Stimulated activated CD4-positive, alpha-beta T cell treated with anti-CD3 and anti-CD28 coated beads, Interleukin-15, amount 100 ng/mL, for 1 hour (primary cell): ENCODE measurements around the gene TLL2.

ENCODE experiments used
- DNase-seq, 2 donors: peaks; one replicate each; pipeline ENCODE4 v3.0.0-alpha.2; 2020; ENCODE audit warnings: low read depth in 1 of 2, low spot score in 1 of 2

The TLL2 gene

GRCh38 chr10:96509017-96509641 is 4.6 kb downstream of the TLL2 start:
- no peak for DNase-seq

GRCh38 chr10:96507044-96507443 is 6.7 kb downstream of the TLL2 start:
- no peak for DNase-seq

- DNase-seq, result no peak
Observed at GRCh38 chr10:96505150-96506136, 8.3 kb downstream of the TLL2 start.

- DNase-seq, result no peak
Observed at GRCh38 chr10:96502561-96503282, 11.0 kb downstream of the TLL2 start.

- no peak for DNase-seq
Observed at GRCh38 chr10:96501985-96502384, 11.7 kb downstream of the TLL2 start.

- DNase-seq, result no peak
Observed at GRCh38 chr10:96500519-96500918, 13.2 kb downstream of the TLL2 start.

- DNase-seq, result no peak
Observed at GRCh38 chr10:96500050-96500449, 13.7 kb downstream of the TLL2 start.

GRCh38 chr10:96497391-96497790 is 16.3 kb downstream of the TLL2 start:
- no peak for DNase-seq

- DNase-seq, result no peak
Observed at GRCh38 chr10:96496281-96496925, 17.3 kb downstream of the TLL2 start.

- no peak for DNase-seq
Observed at GRCh38 chr10:96495544-96495943, 18.2 kb downstream of the TLL2 start.

GRCh38 chr10:96494694-96495093 is 19.0 kb downstream of the TLL2 start:
- no peak for DNase-seq

GRCh38 chr10:96493871-96494525 is 19.7 kb downstream of the TLL2 start:
- DNase-seq, result no peak

- no peak for DNase-seq
Observed at GRCh38 chr10:96493254-96493653, 20.5 kb downstream of the TLL2 start.

- no peak for DNase-seq
Observed at GRCh38 chr10:96491303-96491702, 22.4 kb downstream of the TLL2 start.

GRCh38 chr10:96488161-96488935 is 25.4 kb downstream of the TLL2 start:
- no peak for DNase-seq

GRCh38 chr10:96482815-96483588 is 30.7 kb downstream of the TLL2 start:
- DNase-seq, result no peak

- no peak for DNase-seq
Observed at GRCh38 chr10:96478355-96478754, 35.4 kb downstream of the TLL2 start.

- DNase-seq, result no peak
Observed at GRCh38 chr10:96473866-96474265, 39.9 kb downstream of the TLL2 start.

- no peak for DNase-seq
Observed at GRCh38 chr10:96470116-96470743, 43.5 kb downstream of the TLL2 start.
